GM12801 (cell line): ENCODE data around the gene MORC2.

Experiments
- CTCF ChIP-seq: IDR thresholded peaks from one replicate; pipeline ENCODE4 v1.5.1; 2011; ENCODE audit warnings: control low read depth; ENCODE audit not compliant: insufficient read length; ENCODE audit errors: extremely low read depth

The MORC2 gene

GRCh38 chr22:30876915-30877553 lies 91.5 kb downstream of the MORC2 start:
- TF ChIP-seq CTCF = no peak

DNA sequence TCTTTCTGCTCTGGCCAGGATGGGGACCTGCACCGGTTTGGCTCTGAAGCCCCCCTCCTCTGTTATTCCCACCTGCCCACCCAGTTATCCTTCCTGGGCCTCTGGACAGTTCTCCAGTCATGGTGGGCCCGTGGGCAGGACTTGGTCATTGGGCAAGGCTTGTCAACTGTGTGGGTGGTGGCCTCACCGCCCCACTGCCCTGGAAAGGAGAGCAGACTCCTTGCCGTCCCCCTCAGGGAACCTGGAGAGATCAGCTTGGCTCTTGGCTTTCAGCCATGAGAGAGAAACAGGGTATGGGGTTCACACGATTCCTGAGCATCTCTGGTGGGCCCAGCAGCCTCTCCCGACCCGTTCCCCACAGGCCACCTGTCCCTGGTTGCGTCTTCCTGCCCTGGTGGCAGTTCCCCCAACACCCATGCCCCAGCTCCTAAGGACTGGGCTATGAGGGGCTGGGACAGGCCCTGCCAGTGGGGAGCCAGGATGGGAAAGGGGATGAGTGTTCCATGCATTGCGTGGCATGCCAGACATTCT lies 92.3 kb downstream of the MORC2 start:
- TF ChIP-seq CTCF = no peak

- no peak for TF ChIP-seq CTCF
Measured at GRCh38 chr22:30875481-30876215, 92.9 kb downstream of the MORC2 start.
